GM18858 (cell line): ENCODE measurements around the gene KIF21A.
A peak's percentile ranks its signal among the peaks of the same experiment; 100 is the strongest.

Experiments
- ATAC-seq: cut with Tn5 transposase; IDR thresholded peaks from one replicate; pipeline ENCODE4 v1.9.1; 2021; ENCODE audit not compliant: unreplicated experiment

Gene KIF21A

DNA sequence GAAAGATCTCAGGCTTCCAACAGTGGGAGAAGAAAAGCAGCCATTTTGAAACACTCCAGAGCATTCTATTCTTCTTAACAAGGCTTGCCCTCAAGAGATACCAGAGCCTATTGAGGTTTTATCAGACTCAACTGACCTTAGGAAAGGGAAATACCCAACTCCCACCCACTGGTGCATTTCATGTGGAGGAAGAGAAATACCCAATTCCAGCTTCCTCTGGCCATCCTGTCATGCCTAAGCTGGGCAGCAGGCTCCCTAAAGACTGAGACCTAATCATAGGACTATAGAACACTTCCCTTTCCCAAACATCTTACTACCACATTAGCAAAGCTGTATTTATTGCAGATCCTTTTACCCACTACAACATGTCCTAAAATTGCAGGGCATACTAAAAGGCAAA lies 164.5 kb downstream of the KIF21A start:
- no peak for ATAC-seq

DNA sequence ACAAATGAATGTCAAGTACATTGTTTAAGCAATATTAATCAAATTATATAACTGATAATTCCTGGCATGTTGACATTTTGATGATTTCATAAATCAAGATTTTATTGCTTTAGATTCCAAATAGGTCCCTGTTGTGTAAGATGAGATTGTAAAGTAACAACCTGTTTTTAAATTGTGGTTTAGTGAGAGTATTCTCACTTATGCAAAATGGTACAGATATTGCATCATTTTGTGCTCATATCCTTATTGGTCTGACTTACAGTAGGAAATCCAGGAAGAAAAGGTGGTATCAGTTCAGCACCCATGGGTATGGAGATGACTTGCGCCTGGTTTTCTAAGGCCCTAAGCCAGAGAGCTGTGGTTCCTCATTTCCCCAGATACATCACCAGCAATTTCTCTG lies 165.5 kb downstream of the KIF21A start:
- peak; percentile 43 for ATAC-seq

- no peak for ATAC-seq
Measured at GRCh38 chr12:39275846-39276245, 167.1 kb downstream of the KIF21A start.

- no peak for ATAC-seq
Measured at GRCh38 chr12:39272871-39273655, 169.9 kb downstream of the KIF21A start.

DNA sequence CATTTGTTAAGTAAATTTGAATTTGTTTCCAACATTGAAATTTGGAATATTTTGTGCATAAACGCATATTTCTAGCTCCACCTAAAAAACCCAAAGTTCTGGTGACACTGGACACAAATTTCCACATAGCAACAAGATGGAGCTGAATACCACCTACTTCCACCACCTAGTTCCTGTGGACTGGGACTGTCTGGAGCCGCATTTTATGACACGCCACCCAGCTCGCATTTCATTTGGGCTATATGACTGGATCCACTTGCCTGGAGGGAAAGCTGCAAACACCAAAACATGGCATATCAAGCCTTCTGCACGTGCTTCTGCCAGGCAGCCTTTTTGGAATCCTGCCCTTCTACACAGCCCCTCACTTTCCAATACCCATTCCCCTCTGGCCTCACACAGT lies 173.4 kb downstream of the KIF21A start:
- no peak for ATAC-seq

DNA sequence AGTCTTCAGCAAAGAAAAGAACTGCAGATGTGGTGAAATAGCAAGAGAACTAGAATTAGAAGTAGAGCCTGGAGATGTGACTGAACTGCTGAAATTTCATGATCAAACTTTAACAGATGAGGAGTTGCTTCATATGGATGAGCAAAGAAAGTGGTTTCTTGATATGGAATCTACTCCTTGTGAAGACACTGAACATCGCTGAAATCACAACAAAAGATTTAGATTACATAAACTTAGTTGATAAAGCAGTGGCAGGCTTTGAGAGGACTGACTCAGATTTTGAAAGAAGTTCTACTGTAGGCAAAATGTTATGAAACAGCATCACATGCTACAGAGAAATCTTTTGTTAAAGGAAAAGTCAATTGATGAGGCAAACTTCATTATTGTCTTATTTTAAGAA lies 175.0 kb downstream of the KIF21A start:
- no peak for ATAC-seq

DNA sequence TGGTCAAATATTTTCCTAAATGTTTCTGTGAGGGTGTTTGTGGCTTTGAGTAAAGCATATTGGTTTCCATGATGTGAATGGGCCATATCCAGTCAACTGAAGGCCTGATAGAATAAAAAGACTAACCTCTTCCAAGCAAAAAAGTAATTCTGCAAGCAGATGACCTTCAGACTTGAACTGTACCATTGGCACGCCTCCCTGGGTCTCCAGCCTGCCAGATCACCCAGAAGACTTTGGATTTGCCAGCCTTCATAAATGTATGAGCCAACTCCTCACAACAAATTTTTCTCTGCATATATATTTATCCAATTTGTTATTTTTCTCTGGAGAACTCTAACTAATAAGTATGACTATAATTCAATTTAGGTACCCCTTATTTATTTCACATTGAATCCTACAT lies 190.3 kb downstream of the KIF21A start:
- no peak for ATAC-seq
